Ishikawa (cell line): Measurements from ENCODE around the gene LRRC18.

ENCODE experiments used
- CEBPB ChIP-seq: IDR thresholded peaks from 2 replicates; pipeline ENCODE4 v1.6.1; 2012
- CREB1 ChIP-seq: IDR thresholded peaks from 2 replicates; pipeline ENCODE4 v1.6.1; 2012; ENCODE audit warnings: low read depth
- EGR1 ChIP-seq: IDR thresholded peaks from 2 replicates; pipeline ENCODE4 v1.6.1; 2012
- EP300 ChIP-seq: IDR thresholded peaks from 2 replicates; pipeline ENCODE4 v1.6.1; 2012; ENCODE audit warnings: borderline replicate concordance
- FOXM1 ChIP-seq: IDR thresholded peaks from 2 replicates; pipeline ENCODE4 v1.6.1; 2012; ENCODE audit warnings: low read depth, borderline replicate concordance
- MAX ChIP-seq: IDR thresholded peaks from 2 replicates; pipeline ENCODE4 v1.6.1; 2012
- NFIC ChIP-seq: IDR thresholded peaks from 2 replicates; pipeline ENCODE4 v1.6.1; 2012
- RAD21 ChIP-seq: IDR thresholded peaks from 2 replicates; pipeline ENCODE4 v1.6.1; 2012; ENCODE audit warnings: low read depth
- REST ChIP-seq: IDR thresholded peaks from 2 replicates; pipeline ENCODE4 v1.6.1; 2012; ENCODE audit warnings: low read depth, mild to moderate bottlenecking
- TAF1 ChIP-seq: IDR thresholded peaks from 2 replicates; pipeline ENCODE4 v1.6.1; 2012; ENCODE audit warnings: low read depth, mild to moderate bottlenecking
- TCF12 ChIP-seq: IDR thresholded peaks from 2 replicates; pipeline ENCODE4 v1.6.1; 2012; ENCODE audit warnings: low read depth
- TEAD4 ChIP-seq: IDR thresholded peaks from 2 replicates; pipeline ENCODE4 v1.6.1; 2012
- USF1 ChIP-seq: IDR thresholded peaks from 2 replicates; pipeline ENCODE4 v1.6.1; 2012
- YY1 ChIP-seq: IDR thresholded peaks from 2 replicates; pipeline ENCODE4 v1.6.1; 2012; ENCODE audit warnings: low read depth
- ZBTB7A ChIP-seq: IDR thresholded peaks from 2 replicates; pipeline ENCODE4 v1.6.1; 2012; ENCODE audit warnings: low read depth

The LRRC18 gene

GRCh38 chr10:48882881-48883280 lies 56.8 kb downstream of the LRRC18 start:
- TF ChIP-seq REST (no peak), FOXM1 (no peak), TAF1 (no peak), NFIC (no peak), TCF12 (no peak), EGR1 (no peak), EP300 (no peak), MAX (no peak), CREB1 (no peak)

GRCh38 chr10:48881937-48882336 lies 57.7 kb downstream of the LRRC18 start:
- no peak for TF ChIP-seq EGR1
- TF ChIP-seq TEAD4 = no peak
- TF ChIP-seq EP300 = no peak
- TF ChIP-seq TCF12 = no peak
- TF ChIP-seq REST = no peak
- TF ChIP-seq FOXM1 = no peak
- no peak for TF ChIP-seq ZBTB7A
- no peak for TF ChIP-seq NFIC
- no peak for TF ChIP-seq CREB1
- TF ChIP-seq MAX = no peak
- TF ChIP-seq USF1 = no peak

- TF ChIP-seq TEAD4 (0 out of 2 replicates have a peak, but pooled peaks have one; percentile 30), TAF1 (no peak), MAX (peak; percentile 24; the same call in 1 of the 2 replicates)
Observed at GRCh38 chr10:48880016-48880705, 59.5 kb downstream of the LRRC18 start.

- TF ChIP-seq NFIC = no peak
- TF ChIP-seq TEAD4 = no peak
- no peak for TF ChIP-seq TAF1
- TF ChIP-seq REST = no peak
- no peak for TF ChIP-seq ZBTB7A
- TF ChIP-seq RAD21 = no peak
- no peak for TF ChIP-seq CEBPB
- TF ChIP-seq EGR1 = no peak
- TF ChIP-seq TCF12 = no peak
- TF ChIP-seq YY1 = no peak
Observed at GRCh38 chr10:48879451-48879850, 60.2 kb downstream of the LRRC18 start.

GRCh38 chr10:48878091-48878490 lies 61.5 kb downstream of the LRRC18 start:
- no peak for TF ChIP-seq REST
- TF ChIP-seq FOXM1 = no peak
- TF ChIP-seq EP300 = no peak
- TF ChIP-seq YY1 = no peak
- no peak for TF ChIP-seq CEBPB
- no peak for TF ChIP-seq NFIC
- no peak for TF ChIP-seq ZBTB7A
